ENCODE results near the gene GPC6.

DNA sequence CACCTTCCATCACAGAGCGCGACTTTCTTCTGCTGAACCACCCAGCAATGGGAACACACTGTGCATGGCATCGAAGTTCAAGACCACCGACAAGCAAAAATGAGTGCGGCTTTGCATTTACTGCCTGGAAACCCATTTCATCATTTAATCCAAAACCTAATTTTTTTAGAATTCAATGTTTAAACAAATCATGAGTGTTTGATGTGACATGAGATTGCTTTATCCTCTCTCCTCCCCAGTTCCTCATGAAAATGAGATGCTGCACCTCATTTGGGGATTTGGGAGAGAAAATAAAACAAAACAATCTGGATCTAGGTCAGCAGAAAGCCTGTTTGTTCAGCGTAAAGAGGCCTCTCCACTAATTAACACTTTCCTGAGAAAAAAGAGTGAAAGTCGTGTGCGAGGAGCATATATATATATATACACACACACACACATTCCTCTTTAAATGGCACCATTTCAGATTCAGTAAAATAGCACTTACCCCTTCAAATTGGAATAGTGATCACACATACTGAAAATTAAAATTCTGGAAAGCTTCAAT lies 1126.6 kb downstream of the GPC6 start:
- TF ChIP-seq EGR1 (IDR thresholded peaks at IDR 0.05; ENCODE audit: low read depth) = no peak
- TF ChIP-seq POLR2A (IDR thresholded peaks at IDR 0.05; ENCODE audit: borderline replicate concordance, extremely low read depth, insufficient read depth, insufficient read length) = no peak
- no peak for TF ChIP-seq CEBPB (IDR thresholded peaks at IDR 0.05; ENCODE audit: low read depth)
- TF ChIP-seq, protein P1, sequence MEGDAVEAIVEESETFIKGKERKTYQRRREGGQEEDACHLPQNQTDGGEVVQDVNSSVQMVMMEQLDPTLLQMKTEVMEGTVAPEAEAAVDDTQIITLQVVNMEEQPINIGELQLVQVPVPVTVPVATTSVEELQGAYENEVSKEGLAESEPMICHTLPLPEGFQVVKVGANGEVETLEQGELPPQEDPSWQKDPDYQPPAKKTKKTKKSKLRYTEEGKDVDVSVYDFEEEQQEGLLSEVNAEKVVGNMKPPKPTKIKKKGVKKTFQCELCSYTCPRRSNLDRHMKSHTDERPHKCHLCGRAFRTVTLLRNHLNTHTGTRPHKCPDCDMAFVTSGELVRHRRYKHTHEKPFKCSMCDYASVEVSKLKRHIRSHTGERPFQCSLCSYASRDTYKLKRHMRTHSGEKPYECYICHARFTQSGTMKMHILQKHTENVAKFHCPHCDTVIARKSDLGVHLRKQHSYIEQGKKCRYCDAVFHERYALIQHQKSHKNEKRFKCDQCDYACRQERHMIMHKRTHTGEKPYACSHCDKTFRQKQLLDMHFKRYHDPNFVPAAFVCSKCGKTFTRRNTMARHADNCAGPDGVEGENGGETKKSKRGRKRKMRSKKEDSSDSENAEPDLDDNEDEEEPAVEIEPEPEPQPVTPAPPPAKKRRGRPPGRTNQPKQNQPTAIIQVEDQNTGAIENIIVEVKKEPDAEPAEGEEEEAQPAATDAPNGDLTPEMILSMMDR (IDR thresholded peaks at IDR 0.05 in 2 of 3, conservative IDR thresholded peaks at IDR 0.05 in 1 of 3; ENCODE audit: borderline replicate concordance in 1 of 3, insufficient read depth in 1 of 3, low read depth in 2 of 3, low read length in 2 of 3) = no peak
- no peak for TF ChIP-seq RAD21 (IDR thresholded peaks at IDR 0.05; ENCODE audit: low read depth)
- TF ChIP-seq JUND (IDR thresholded peaks at IDR 0.05) = no peak
- TF ChIP-seq SIN3A (IDR thresholded peaks at IDR 0.05; ENCODE audit: low read depth) = no peak
- no peak for TF ChIP-seq POLR2AphosphoS5 (IDR thresholded peaks at IDR 0.05; ENCODE audit: low read depth, low read length)
- no peak for TF ChIP-seq TCF7L2 (IDR thresholded peaks at IDR 0.05; ENCODE audit: borderline replicate concordance, extremely low read depth, insufficient read depth, insufficient read length)
- TF ChIP-seq EZH2 (IDR thresholded peaks at IDR 0.05) = no peak
- TF ChIP-seq YY1 (IDR thresholded peaks at IDR 0.05; ENCODE audit: extremely low read depth, insufficient replicate concordance, low read depth, low read length) = no peak
- TF ChIP-seq, protein P2, sequence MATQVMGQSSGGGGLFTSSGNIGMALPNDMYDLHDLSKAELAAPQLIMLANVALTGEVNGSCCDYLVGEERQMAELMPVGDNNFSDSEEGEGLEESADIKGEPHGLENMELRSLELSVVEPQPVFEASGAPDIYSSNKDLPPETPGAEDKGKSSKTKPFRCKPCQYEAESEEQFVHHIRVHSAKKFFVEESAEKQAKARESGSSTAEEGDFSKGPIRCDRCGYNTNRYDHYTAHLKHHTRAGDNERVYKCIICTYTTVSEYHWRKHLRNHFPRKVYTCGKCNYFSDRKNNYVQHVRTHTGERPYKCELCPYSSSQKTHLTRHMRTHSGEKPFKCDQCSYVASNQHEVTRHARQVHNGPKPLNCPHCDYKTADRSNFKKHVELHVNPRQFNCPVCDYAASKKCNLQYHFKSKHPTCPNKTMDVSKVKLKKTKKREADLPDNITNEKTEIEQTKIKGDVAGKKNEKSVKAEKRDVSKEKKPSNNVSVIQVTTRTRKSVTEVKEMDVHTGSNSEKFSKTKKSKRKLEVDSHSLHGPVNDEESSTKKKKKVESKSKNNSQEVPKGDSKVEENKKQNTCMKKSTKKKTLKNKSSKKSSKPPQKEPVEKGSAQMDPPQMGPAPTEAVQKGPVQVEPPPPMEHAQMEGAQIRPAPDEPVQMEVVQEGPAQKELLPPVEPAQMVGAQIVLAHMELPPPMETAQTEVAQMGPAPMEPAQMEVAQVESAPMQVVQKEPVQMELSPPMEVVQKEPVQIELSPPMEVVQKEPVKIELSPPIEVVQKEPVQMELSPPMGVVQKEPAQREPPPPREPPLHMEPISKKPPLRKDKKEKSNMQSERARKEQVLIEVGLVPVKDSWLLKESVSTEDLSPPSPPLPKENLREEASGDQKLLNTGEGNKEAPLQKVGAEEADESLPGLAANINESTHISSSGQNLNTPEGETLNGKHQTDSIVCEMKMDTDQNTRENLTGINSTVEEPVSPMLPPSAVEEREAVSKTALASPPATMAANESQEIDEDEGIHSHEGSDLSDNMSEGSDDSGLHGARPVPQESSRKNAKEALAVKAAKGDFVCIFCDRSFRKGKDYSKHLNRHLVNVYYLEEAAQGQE (IDR thresholded peaks at IDR 0.05; ENCODE audit: low read depth) = no peak
- TF ChIP-seq SRF (IDR thresholded peaks at IDR 0.05; ENCODE audit: low read depth) = no peak
